GM19468 (cell line): ENCODE results near the gene TWF2.

Experiments used
- ATAC-seq: cut with Tn5 transposase; IDR thresholded peaks from one replicate; pipeline ENCODE4 v1.9.1; 2021; ENCODE audit warnings: mild to moderate bottlenecking, moderate library complexity, moderate number of reproducible peaks; ENCODE audit not compliant: unreplicated experiment; ENCODE audit errors: extremely low read depth

The TWF2 gene

DNA sequence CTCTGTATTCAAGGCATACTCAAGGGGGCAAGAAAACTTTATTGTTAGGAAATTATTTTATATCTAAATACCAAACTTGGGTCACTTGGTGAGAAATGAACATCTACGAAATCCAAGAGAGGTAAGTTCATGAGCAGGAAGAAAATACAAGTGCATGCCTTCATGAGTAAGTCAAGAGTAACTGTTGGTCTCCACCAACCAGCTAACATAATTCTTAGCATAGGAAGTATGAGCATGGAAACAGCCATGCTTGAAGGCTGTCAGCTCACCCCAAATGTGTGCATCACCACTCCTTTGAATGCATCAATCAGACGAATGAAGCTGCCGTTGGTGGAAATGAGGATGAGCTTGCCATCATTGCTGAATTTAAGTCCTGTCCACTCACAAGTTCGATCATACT, 20.5 kb upstream of the TWF2 start:
- ATAC-seq: no peak

DNA sequence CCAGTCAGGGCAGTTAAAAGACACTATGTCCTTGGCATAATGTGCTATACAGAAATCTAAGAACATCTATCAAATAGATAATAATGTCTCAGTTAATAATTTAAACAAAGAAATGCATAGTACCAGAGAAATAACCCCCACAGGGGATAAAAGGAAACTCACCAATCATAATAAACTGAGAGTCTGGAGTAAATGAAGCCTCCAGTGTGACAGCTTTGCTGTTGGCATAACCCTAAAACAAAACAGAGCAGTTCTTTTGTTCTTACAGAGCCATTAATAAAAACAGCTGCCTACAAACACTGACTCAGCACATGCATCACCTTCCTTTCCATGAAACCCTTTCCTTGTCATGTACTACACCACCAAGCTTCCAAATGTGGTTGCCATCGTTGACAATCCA, 20.1 kb upstream of the TWF2 start:
- no peak for ATAC-seq

DNA sequence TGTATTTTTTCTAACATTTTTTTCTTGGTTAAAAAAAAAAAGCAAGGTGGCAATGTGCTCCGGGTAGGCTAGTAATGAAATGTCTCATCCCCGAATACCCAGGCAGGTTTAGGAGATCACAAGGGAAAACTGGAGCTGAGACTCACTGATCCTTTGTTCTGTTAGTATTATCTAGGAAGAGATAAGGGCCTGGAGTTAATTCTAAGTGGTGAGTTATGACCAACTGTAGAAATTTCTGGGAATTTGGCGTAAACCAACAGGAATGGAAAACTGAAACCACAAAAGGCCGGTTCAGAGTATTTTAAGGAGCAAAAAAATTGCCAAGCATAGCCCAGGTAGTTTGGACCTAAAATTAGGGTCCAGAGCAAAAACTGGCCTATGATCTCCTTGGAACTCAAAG, 19.0 kb upstream of the TWF2 start:
- ATAC-seq: no peak

DNA sequence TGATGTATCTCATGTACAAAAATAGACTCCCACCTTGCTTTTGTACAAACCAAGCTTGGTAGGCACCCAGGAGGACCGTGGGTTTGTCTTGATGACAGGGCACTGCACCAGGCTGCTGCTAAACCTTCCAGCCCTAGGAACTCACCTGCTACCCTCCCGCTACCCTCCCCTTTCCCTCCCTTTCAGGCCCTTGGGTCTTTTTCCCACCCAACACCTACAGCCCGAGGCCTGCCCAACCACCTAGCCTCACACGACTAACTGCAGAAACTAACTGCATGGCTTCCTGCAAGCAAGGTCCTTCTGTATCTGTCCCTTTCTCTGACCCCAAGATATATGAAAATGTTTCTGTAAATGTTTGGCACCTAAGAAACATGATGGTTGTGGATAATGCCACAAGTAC, 17.7 kb upstream of the TWF2 start:
- ATAC-seq: no peak

DNA sequence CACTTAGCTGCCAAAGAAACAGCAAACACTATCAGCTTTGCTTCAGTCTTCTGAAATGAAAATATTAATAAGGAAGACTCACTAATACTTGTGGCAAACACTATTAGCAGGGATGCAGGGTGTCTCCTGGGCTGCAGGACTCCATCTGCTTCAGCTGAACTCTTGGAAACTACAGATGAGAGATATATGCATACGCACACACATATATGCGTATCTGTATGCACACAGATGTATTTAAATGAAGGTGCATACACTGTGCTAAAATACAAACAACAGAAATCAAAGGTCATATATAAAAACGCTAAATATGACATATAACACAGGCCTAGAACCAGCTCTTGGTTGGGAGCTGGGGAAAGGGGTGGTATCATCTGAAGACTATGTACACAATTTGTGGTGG, 17.2 kb upstream of the TWF2 start:
- no peak for ATAC-seq

DNA sequence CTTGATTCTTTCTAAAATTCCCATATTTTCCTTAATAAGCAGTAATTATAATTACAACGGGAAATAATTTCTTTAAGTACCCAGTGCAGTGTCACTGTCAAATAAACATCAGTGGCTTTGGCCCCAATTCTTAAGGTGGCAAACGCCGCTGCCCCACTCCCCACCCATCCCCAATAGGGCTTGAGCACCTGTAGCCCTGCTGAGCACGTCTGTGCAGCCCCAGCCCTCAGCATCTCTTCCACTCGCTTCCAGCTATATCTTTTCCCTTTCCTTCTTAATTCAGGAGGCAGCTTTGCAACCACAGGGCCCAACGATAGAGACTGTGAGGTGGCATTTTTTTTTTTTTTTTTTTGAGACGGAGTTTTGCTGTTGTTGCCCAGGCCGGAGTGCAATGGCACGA, 15.7 kb upstream of the TWF2 start:
- ATAC-seq: no peak

DNA sequence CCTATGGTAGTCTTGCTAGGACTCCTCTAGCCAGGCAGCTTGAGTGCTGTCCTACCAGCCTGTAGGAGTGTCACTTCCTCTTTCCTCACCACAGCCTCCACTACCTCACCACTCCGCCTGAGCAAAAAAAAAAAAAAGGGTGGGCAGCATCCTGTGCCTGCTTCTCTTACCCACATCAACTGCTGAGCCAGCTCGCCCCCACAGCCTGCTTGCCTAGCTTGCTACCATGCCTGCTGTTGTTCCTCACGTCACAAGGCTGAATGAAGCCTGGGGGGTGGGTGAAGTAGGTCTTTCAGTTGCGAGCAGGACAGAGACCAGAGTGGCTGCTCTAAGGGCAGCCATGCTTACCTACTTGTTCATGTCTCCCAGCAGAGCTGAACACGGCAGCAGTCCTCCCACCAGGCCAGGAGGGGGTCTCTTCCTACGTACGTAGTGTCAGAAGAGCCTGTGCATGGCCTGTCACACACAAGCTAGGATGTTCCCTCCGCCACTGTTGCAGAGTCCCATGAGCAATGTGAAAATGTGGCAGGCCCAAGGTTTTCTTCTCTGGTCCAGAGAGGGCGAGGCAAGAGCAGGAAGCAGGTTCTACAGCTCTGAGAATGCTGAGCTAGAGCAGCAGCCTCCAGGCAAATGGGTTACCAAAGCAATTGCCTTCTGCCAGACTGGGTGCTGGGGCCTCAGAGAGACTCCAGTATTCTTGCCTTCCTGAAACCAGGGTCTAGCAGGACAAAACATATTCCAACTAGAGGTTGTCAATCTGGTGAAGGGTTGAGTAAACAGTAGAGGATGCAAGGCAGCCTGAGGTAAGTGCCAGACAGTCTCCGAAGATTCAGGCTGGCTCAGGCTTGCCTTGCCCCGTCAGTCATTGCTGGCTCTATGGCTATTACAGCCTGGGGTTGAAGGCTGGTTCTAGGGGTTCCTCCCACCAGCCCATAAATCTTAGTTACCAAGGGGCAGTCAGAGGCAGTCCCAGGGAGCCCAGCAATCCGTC, 14.7 kb upstream of the TWF2 start:
- peak; percentile 79 for ATAC-seq

DNA sequence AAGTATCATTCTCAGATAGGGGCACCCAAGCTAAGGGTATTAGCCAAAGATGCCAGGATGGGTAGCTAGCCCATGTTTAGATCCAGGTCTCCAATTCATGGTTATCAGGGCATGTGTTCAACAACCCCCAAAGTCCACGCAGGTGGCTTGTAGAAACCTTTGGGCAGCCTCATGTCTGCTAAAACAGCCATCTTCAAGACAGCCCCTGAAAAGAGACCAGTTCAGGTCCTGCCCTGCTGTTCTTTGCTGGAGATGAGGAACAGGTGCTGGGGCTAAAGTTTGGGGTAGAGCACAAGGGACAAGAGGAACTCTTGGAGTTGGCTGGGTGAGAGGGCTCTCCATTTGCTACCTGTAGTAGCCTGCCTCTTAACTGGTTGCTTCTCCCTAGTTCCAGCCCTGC, 11.2 kb upstream of the TWF2 start:
- no peak for ATAC-seq

DNA sequence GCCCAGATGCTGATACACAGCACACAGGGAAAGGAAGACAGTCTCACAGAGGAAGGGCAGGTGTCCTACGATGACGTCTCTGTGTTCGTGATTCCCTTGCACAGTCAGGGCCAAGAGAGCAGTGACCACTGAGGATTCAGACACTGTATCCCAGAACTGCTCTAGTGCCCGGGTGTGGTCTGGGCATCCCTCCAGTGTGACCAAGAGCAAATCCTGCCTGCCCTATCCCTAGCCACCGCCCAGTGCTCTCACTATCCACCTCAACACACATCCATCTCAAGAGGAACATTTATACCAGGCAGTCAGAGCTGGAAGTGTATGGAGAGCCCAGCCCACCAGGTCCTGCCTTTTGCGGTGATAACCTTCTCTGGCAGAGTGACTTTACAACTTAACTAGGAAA, 10.7 kb upstream of the TWF2 start:
- ATAC-seq: no peak

DNA sequence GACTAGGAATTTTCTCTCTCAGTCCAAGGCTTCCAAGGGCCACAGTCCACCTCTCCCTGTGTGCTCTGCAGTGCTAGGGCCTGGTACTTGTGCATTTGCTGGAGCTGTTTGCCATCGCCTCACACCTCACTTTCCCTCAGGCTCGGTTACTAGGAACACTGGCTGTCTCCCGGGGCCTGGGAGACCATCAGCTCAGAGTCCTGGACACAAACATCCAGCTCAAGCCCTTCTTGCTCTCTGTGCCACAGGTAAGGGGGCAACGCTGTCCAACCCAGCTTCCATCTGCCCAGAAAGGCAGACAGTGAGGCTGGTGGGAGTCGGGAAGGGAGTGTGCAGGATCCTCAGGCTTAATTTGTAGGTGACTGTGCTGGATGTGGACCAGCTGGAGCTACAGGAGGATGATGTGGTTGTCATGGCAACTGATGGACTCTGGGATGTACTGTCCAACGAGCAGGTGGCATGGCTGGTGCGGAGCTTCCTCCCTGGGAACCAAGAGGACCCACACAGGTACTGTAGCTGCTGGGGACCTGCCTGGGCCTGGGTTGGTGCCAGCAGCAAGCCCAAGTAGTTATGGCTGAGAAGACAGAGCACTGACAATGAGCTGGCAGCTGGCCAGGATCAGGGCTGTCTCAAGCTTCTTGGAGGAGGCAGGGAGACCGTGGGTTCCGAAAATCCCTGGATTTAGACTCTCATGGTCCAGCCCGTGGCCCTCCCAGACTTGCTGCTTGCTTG, 10.0 kb upstream of the TWF2 start:
- no peak for ATAC-seq

DNA sequence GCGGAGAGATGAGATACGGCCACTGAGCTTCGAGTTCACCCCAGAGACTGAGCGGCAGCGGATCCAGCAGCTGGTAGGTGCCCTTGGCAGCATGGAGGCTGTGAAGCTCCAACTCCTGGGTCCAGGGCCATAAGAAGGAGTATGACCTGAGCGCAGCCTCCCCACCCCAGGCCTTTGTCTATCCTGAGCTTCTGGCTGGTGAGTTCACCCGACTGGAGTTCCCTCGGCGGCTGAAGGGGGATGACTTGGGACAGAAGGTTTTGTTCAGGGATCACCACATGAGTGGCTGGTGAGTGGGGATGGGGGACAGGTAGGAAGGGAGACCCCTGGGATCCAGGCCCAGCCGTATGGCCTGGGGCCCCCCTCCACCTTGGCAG, 9.2 kb upstream of the TWF2 start:
- no peak for ATAC-seq

DNA sequence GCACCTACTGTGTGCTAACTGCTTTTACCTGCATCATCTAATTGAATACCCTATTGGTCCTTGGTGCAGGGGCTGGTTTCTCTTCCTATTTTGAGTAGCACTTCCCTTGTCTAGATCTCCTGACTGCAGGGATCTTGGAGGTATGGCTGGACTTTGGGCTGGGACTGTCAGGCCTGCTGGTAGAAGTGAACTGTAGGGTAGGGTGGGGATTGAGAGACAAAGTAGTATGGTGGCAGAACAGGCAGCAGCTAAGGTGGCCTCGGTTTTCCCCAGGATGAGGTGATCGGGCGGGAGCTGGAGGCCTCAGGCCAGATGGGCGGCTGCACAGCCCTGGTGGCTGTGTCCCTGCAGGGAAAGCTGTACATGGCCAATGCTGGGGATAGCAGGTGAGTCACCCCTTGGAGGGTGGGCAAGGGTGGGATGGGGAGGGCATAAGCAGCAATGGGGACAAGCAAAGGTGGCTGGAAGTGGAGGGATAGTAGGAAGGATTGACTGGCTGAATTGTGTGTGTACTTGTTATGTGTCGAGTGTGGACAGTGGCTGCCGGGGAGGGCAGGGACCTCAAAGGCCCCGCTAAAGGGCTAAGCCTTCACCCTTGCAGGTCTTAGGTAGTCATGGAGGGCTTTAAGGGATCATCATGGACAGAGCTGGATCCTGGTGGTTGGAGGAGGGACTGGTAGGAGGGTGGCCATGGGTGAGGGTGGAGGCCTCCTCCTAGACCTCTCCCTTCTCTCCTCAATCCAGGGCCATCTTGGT, 8.6 kb upstream of the TWF2 start:
- no peak for ATAC-seq

DNA sequence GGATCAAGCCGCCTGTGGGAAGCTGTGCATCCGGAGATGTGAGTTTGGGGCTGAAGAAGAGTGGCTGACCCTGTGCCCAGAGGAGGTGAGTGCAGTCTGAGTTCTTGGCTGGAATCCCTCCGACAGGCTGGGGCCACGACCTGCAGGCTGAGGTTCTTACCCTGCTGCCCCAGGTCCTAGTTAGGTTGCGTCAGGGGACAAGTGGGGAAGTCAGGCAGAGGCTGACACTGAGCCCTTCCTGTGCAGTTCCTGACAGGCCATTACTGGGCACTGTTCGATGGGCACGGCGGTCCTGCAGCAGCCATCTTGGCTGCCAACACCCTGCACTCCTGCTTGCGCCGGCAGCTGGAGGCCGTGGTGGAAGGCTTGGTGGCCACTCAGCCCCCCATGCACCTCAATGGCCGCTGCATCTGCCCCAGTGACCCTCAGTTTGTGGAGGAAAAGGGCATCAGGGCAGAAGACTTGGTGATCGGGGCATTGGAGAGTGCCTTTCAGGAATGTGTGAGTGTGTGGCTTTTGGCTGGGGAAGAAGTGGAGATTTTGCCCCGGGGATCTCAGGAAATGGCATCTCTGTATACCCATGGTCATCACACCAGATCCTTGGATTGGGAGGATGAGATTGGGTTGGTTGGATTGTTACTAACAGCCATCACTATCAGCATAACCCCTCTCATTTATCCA, 7.9 kb upstream of the TWF2 start:
- no peak for ATAC-seq

DNA sequence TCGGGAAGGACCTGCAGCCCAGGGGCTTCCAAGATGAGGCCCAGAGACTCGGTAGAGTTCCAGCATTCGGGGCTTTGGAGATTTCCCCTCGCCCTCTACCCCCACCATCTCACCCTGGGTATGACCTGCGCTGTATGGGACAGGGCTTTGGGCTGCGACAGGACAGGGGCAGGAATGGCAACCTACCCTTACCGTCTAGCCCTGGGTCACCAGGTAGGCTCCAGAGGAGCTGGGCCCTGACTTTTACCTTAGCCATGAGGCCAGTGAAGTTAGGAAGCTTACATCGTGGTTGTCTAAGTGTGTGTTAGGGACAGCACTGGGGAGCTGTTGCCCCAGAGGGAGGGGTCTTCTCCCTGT, 7.3 kb upstream of the TWF2 start:
- ATAC-seq: no peak

DNA sequence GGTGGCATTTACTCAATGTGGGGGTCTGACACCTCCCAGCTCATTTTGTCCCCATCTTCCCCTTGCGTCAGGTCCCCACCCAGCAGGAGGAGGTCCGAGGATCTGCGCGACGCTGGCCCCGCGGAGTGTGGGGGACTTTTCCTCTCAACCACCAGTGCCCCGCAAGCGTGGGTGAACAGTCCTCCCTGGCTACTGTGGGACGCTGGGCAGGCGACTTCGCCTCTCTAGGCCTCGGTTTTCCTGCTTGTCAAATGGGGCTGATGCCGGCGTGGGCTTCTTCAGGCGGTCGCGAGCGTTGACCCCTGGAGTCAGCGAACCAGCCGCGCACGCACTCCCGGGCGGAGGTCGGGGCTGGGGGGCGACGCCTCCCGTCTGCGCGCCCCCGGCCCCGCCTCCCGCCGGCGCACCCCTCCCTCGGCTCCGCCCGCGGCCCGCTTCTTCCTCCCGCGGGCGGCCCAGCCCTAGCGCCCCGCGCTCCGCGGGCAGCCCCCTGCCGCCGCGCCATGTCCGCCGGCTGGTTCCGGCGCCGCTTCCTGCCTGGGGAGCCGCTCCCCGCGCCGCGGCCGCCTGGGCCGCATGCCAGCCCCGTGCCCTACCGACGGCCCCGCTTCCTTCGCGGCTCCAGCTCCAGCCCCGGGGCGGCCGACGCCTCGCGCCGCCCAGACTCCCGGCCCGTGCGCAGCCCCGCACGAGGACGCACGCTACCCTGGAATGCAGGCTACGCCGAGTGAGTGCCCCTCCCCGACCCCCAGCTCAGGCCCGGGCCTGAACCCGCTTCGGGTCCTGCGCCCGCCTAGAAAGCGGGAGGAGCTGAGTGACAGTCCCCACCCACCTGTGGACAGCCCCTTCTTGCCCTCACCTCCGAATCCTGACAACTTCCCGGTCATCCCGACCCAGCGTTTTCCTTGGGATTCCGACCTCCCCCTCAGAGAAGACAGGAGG, 6.6 kb upstream of the TWF2 start, which contains the start of gene PPM1M:
TSS of gene PPM1M (plus strand) at position 438 of the 942 bp plus-strand sequence. CDS start at position 504, 66 bp downstream.
- ATAC-seq: no peak

DNA sequence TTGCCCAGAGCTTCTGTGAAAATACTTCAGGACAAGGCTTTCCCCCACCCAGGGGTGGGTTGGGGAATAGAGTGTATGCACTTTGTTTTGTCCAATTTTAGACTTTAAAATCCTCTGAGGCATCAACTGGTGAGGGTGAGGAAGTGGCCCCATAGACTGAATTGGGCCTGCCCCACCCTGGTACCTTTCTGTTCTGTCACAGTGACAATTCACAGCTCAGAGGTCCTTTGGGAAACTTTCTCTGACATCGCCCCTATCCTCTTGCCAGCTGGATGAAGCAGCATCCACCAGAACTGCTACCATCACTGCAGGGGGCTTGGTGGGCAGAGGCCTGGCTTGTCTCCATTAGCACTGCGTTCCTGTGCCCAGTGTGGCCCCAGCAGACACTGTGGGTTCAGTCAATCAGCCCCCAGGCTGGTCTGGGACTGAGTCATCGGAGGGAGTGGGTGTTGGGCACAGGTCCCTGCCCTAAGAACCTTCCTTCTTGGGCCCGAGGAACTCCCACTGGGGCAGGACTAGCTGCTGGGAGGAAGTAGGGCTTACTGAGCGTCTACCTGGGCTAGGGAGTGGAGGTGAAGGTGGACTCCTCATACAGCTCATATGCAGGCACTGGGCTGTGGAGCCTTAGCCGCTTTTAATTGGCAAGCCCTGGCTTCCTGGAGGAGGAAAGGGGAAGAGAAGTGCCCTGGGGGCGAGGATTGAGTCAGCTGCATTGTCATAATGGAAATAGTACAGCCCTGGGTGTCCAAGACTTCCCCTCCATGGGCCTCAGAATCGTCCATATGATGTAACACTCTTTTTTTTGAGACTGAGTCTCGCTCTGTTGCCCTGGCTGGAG, 5.1 kb upstream of the TWF2 start:
- no peak for ATAC-seq

DNA sequence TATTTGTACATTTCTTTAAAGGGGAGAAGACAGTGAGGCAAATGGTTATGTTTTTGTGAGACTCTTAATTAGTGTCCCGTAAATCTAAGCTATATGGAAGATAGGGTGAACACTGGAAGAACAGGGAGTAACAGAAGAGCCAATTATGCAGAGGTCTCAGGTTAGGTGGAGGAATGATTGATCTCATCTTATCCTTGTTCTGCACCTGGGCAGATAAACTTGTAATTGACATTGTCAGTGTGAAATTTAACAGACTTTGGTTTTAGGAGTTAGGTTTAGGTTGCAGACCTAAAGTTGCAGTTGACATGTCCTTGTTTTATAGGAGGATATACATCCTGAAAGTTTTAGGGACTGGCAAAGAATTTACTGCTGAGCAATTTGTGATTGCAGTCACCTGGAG, 3.1 kb upstream of the TWF2 start:
- ATAC-seq: no peak

DNA sequence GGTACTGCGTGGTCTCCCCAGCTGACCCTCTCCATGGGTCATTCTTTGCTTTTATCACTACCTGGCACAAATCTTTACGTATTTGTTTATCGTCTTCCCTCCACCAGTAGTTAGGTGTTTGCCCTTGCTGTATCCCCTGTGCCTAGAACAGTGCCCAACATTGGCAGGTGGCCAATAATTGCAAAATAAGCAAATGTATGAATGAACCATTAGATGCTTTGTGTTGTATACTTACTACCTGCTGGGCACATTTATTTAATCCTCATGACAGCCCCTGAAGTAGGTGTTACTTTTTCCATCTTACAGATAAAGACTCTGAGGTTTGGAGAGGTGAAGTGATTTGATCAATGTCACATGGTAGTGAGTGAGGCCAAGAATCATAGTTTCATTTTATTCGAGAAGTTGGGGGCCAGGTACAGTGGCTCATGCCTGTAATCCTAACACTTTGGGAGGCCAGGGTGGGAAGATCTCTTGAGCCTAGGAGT, 2.0 kb upstream of the TWF2 start:
- no peak for ATAC-seq
